Stimulated activated CD8-positive, alpha-beta memory T cell treated with anti-CD3 and anti-CD28 coated beads, Interleukin-4, amount 100 ng/mL, for 48 hours (primary cell): ENCODE data around the gene DPP6.
"Not testable (repeated sequence)": the region's sequence is repeated elsewhere in the genome, so short reads cannot be mapped to it uniquely, and the experiment has no call there.

ENCODE experiments used
- DNase-seq: peaks from one replicate; pipeline ENCODE4 v3.0.0-alpha.2; 2020

DPP6 gene

DNA sequence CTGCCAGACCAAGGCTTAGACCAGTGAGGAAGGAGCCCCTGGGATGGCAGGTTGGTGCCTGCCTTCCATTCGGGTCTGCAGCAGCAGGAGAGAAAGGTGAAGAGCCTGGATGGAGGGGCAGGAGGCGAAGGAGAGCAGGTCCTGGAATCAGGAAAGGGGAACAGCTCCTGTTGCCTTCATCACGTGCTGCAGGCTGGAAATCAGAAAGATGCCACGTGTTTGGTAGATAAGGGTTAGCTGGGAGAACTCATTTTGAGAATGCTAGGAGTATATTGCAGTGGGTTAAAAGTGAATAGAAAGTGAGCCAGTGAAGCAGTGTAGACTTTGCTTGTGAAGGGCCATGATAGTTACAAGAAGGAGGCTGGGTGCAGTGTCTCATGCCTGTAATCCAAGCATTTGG lies 579.0 kb downstream of the DPP6 start:
- DNase-seq = no peak

- no peak for DNase-seq
These were observed 581.4 kb downstream of the DPP6 start for GRCh38 chr7:154633641-154634040.

GRCh38 chr7:154638286-154638685 lies 586.1 kb downstream of the DPP6 start:
- no peak for DNase-seq

GRCh38 chr7:154640266-154640865 lies 588.2 kb downstream of the DPP6 start:
- no peak for DNase-seq

DNA sequence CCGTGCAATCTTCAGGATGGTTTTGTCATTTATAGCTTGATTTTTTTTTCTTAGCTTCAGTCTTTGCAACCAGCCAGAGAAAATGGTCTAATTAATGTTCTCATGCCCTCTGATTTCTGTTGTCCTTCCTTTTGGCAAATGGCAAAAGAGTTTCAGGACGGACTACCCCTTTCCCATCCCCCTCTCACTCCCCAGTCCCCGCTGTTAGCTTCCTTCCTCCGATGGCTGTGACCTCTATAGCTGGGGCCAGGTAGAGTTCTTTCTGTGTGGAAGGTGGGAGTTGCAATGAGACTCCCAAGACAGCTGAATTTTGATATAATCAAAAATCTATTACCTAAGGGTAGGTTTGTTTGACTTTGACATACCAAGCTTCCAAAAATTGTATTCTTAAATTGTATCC lies 588.7 kb downstream of the DPP6 start:
- no peak for DNase-seq

DNA sequence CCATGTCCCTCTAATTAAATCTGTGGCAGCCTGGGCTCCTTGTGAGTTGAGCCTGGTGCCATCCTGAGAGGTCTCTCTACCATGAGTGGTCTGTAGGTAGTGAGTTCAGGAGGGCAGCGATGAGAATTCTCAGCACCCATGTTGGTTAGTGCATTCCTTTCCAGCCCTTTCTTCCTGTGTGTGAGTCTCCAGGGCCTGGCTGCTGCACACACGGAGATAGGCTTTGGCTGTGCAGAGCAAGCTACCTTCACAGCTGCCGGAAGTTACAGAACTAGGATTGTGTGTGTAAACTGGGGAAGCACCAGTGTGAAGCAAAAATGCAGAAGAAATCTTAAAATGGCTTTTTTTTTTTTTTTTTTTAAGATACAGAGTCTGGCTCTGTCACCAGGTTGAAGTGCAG lies 592.2 kb downstream of the DPP6 start:
- no peak for DNase-seq

DNA sequence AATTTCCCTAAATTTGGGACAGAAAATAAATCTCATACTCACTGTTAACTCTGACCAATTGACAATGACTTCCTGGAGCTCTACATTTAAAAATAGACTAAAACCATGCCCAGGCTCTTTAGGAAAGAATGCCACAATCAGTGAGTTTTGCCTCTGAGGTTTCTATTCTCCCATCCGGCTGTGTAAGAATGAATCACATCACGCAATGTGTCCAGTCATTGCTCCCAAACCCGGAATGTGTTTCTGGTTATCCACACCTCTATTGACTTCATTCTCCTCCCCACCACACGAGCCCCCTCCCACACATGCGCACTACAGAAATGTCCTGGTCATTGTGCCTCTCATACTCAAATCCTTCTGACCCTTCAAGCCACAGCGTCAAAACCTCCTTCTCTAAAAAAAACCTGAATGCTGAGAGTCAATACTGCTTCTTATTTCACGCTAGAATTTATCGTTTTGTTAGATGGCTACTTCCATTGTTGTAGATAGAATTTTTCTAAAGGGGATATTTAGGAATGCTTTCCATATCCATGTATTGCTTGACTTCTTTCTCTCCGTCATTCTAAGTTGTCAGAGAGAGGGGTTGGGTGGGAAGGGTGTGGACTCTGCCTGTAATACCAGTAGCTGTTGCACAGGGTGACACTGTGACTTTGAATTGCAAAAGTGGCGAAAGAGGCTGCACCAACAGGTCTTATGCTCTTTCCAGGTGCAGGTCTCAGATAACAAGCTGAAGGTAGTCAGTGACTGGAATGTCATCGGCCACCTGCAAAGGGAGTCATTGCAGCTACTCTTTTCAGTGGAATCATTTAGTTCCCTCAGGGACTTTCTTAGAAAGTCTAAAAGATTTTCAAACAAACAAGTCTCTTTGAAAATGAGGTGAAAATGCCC lies 594.2 kb downstream of the DPP6 start:
- no peak for DNase-seq

GRCh38 chr7:154647625-154648024 lies 595.4 kb downstream of the DPP6 start:
- DNase-seq = no peak

DNA sequence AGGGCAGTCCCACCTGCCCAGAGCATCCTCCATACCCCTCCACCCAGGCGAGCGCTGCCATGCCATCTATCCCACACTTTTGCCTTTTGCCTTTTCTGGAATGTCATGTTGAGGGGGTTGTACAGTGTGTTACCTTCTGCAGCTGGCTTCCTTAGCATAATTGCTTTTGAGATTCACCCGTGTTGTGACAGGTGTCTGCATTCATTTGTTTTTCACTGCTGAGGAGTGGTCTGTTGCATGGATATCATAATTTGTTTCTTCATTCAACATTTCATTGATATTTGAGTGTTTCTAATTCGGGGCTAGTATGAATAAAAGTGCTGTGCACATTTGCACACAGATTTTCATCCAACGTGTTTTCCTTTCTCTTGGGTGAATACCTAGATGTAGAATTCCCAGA lies 596.8 kb downstream of the DPP6 start:
- DNase-seq = no peak

- no peak for DNase-seq
These were observed 597.2 kb downstream of the DPP6 start for GRCh38 chr7:154649434-154649833.

DNA sequence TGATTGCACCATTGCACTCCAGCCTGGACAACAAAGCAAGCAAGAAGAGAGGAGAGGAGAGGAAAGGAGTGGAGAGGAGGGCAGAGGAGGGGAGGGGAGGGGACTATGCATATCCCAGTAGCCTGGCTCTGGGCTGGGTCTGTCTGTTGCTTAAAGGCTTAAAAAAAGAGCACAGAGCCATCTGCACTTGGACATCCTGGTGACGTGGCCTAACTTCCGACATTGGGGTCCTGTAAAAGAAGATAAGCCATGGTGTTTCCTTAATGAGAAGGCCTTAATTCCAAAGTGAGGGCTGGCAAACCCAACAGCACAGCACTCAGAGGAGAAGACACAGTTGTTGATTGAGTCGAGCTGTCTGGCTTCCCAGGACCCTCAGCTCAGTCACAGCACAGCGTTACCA lies 598.1 kb downstream of the DPP6 start:
- no peak for DNase-seq

DNA sequence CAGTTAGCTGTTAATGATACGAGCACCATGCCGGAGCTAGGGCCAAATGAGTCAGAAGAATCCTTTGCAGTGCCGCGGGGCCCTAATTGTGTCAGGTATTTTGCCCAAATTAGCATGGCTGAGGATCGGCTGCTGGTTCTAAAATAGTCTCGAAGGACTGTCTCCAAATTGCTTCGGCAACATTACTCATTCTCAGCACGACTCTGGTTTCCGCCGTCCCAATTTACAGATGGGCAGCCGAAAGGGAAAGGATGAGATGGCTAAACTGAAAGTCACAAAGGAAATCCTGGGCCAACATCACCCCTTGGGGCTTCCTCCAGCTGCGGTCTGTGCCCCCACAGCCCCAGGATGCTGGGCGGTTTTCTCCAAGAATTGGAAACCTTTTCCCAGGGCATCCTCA lies 599.3 kb downstream of the DPP6 start:
- DNase-seq = no peak

DNA sequence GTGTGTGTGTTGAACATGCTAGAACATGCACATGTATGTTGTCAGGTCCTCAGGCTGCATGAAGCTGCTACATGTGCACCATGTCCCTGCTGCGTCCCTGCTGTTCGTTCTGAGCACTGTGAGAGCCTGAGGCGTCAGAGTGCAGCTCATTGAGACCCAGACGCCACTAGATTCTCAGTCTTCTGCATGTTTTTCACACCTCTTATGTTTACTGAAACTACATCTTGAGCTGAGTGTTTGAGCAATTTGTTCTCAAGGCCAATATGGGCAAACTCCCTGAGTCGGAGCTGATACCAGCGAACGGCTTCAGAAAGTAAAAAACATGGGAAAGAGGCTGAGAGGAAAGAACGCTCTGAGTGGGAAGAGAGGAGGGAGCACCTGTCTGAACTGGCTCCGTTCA lies 600.4 kb downstream of the DPP6 start:
- no peak for DNase-seq

- no peak for DNase-seq
These were observed 601.1 kb downstream of the DPP6 start for GRCh38 chr7:154653281-154653680.

GRCh38 chr7:154656618-154657017 lies 604.4 kb downstream of the DPP6 start:
- no peak for DNase-seq

- no peak for DNase-seq
These were observed 614.6 kb downstream of the DPP6 start for GRCh38 chr7:154666768-154667167.

DNA sequence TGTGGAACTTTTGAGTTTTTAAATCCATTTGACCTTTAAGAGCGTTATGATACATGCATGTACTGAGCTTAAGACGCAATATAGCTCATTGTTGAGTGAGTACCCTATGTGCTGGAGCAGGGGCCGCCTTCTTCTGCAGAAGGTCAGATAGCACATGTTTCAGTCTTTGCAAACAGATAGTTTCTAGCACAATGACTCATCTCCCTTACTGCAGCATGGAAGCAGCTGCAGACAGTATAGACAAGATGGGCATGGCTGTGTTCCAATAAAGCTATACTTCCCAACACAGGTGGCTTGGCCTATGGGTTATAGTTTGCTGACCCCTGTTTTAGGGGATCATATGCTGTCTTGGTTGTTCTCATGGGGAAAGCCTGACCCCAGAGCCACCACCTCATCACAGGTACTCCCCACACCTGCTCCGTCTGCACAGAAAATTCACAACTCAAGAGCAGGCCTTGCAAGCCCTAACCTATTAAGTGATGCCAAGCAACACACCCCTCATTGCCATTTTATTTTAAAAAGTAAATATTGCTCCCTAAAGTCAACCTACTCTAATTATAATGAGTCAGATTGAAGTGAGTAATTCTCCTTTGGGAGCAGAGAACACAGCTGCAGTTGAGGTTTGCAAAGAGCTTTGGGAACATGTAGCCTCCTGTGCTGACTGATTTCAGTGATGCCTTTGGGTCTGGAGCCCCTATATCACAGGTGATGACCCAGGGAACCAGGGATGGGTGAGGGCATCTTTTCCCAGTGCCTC lies 620.6 kb downstream of the DPP6 start:
- DNase-seq = no peak

- DNase-seq = no peak
These were observed 622.0 kb downstream of the DPP6 start for GRCh38 chr7:154674191-154674590.

- no peak for DNase-seq
These were observed 623.4 kb downstream of the DPP6 start for GRCh38 chr7:154675560-154675959.

- not testable (repeated sequence) for DNase-seq
These were observed 623.8 kb downstream of the DPP6 start for GRCh38 chr7:154676033-154676421.

DNA sequence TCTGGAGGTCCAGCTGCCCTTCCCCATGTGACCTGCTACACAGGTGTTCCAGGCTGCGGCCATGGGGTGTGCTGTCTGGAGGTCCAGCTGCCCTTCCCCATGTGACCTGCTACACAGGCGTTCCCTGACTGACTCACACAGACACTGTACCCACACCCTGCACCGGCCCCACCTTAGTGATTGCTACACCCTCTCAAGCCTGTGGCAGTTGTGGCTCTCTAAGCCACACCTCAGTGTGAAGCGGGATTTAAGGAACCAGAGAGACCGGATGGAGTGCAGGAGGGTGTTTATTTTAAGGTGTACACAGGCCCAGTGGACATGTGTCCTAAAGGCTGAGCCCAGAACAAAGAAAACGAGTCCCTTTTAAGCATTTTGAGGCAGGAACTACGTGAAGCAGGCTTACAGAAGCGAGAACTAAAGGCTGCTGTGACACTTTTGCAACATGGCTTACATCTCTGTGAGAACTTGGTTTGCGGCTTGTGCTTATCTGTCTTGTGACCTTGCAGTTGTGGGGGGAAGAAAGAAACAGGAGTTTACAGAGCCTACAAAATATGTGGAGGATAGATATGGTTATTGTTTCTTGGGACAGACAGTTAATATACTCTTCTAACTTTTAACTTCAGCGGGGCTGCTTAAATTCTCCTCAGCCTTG lies 624.4 kb downstream of the DPP6 start:
- no peak for DNase-seq

DNA sequence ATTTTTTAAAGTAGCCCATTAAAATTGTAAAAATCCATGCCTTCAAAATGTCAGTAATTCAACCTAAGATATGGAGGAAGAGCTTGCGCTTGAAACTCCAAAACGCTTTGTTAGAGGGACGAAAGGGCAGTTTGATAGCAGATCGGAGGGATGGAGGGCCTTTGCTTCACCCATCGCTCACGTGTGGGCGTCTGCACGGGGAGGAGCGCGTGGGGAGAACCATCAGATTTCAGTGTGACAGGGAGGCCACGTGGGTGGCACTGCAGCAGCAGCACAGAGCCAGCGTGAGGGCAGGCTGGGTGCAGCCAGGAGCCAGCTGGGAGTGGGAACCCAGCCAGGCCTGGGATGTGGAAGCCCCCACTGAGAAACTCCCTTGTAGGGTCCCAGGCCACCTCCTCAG lies 625.3 kb downstream of the DPP6 start:
- DNase-seq = no peak

DNA sequence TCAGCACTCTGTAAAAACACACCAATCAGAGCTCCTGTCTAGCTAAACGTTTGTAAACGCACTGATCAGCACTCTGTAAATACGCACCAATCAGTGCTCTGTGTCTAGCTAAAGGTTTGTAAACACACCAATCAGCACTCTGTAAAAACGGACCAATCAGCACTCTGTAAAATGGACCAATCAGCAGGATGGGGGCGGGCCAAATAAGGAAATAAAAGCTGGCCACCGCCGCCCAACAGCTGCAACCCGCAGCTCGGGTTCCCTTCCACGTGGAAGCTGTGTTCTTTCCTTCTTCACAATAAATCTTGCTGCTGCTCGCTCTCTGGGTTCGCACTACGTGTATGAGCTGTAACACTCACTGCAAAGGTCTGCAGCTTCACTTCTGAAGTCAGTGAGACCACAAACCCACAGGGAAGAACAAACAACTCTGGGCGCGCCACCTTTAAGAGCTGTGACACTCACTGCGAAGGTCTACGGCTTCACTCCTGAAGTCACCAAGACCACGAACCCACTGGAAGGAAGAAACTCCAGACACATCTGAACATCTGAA lies 625.9 kb downstream of the DPP6 start:
- DNase-seq = not testable (repeated sequence)
